ENCODE data around the gene MUC5AC.
"Not testable (repeated sequence)": the region's sequence is repeated elsewhere in the genome, so short reads cannot be mapped to it uniquely, and the experiment has no call there.

DNA sequence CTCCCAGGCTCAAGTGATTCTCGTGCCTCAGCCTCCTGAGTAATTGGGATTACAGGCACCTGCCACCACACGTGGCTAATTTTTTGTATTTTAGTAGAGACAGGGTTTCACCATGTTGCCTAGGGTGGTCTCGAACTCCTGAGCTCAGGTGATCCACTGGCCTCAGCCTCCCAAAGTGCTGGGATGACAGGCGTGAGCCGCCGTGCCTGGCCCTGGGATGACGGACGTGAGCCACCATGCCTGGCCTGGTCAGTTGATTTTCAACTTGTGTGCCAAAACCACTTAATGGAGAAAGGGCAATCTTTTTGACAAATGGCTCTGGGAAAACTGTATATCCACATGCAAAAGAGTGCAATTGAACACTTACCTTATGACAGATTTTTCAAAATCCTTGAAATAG is 58.1 kb downstream of the MUC5AC start:
- TF ChIP-seq, protein P1, sequence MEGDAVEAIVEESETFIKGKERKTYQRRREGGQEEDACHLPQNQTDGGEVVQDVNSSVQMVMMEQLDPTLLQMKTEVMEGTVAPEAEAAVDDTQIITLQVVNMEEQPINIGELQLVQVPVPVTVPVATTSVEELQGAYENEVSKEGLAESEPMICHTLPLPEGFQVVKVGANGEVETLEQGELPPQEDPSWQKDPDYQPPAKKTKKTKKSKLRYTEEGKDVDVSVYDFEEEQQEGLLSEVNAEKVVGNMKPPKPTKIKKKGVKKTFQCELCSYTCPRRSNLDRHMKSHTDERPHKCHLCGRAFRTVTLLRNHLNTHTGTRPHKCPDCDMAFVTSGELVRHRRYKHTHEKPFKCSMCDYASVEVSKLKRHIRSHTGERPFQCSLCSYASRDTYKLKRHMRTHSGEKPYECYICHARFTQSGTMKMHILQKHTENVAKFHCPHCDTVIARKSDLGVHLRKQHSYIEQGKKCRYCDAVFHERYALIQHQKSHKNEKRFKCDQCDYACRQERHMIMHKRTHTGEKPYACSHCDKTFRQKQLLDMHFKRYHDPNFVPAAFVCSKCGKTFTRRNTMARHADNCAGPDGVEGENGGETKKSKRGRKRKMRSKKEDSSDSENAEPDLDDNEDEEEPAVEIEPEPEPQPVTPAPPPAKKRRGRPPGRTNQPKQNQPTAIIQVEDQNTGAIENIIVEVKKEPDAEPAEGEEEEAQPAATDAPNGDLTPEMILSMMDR (IDR thresholded peaks at IDR 0.05 in 8 of 11, conservative IDR thresholded peaks at IDR 0.05 in 3 of 11): not testable (repeated sequence)
- TF ChIP-seq POLR2A (IDR thresholded peaks at IDR 0.05): not testable (repeated sequence)
